Muscle layer of duodenum (tissue), 2 donors: ENCODE data around the gene FMR1NB.

ENCODE experiments used
- H3K27ac ChIP-seq: one replicate; pipeline ENCODE4 v1.7.0; 2013; ENCODE audit warnings: mild to moderate bottlenecking, low read length
- H3K27me3 ChIP-seq: one replicate; pipeline ENCODE4 v1.7.0; 2013; ENCODE audit warnings: low read depth, mild to moderate bottlenecking, control low read depth, low read length
- H3K36me3 ChIP-seq, 2 donors: one replicate each; pipeline ENCODE4 v1.7.0; 2013; ENCODE audit warnings: low read length in 2 of 2, control low read depth in 1 of 2, mild to moderate bottlenecking in 1 of 2; ENCODE audit not compliant: insufficient read depth in 2 of 2, control insufficient read depth in 1 of 2
- H3K4me1 ChIP-seq, 2 donors: one replicate each; pipeline ENCODE4 v1.7.0; 2013; ENCODE audit warnings: low read length in 2 of 2, mild to moderate bottlenecking in 2 of 2, control low read depth in 1 of 2, moderate library complexity in 1 of 2; ENCODE audit not compliant: insufficient read depth in 2 of 2, control insufficient read depth in 1 of 2
- H3K4me3 ChIP-seq, 2 donors: one replicate each; pipeline ENCODE4 v1.7.0; 2013; ENCODE audit warnings: low read length in 2 of 2, low read depth in 1 of 2, mild to moderate bottlenecking in 1 of 2
- H3K9me3 ChIP-seq, 2 donors: one replicate each; pipeline ENCODE4 v1.7.0; 2013; ENCODE audit warnings: low read length in 2 of 2, control low read depth in 1 of 2, mild to moderate bottlenecking in 1 of 2; ENCODE audit not compliant: control insufficient read depth in 1 of 2
- donor health status: healthy.

FMR1NB gene

GRCh38 chrX:147981038-147981752, at the start of gene FMR1NB:
Gene FMR1NB, plus strand, starts transcription at chrX:147981337. Its CDS starts 66 bp downstream, at chrX:147981403.
- Histone ChIP-seq H3K4me1 (no peaks in the 10 kb centered on the region), H3K9me3 (no peaks in the 10 kb centered on the region), H3K27ac (no peak within 1 kb of the TSS), H3K36me3 (no peaks in the 10 kb centered on the region), H3K4me3 (no peak within 1 kb of the TSS), H3K27me3 (no peaks in the 10 kb centered on the region)

- H3K4me3 ChIP-seq, result no peak overlapping the region
- H3K27ac ChIP-seq, result no peak overlapping the region
- peaks cover 0 to 22% of the 10 kb centered on the region in 2 donors for H3K36me3 ChIP-seq
Measured at GRCh38 chrX:147933815-147934214, 47.3 kb upstream of the FMR1NB start.

DNA sequence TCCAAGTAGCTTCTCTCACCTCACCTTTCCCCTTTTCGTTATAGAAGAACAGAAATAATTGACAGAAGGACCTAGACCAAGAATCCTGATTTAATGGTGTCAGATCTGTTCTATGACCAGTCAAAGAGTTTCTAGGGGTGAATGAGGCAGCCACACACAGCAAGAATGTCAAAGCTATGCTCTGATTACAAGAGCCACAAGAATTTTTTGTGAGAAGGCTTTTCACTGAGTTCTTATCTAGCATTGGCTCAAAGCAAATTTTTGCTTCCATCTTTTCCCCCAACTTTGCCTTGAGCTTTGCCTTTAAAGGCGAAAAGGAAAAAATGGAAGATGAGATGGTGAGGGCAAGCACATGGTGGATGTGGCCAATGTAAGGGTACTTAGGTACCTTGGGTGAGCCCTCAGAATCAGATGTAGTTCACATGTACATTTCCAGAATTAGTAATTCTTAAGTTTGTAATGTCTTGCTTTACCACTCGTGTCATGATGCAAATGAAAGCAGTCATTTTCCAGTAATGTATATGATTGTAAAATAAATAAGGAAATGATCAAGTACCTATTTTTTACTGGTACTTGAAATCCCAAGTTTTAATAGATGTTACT, 45.9 kb upstream of the FMR1NB start:
- H3K27ac ChIP-seq, result no peak overlapping the region
- no peaks in the 10 kb centered on the region for H3K27me3 ChIP-seq
- peaks cover 0 to 19% of the 10 kb centered on the region in 2 donors for H3K36me3 ChIP-seq
- H3K9me3 ChIP-seq, result no peaks in the 10 kb centered on the region
- H3K4me3 ChIP-seq, result no peak overlapping the region
- H3K4me1 ChIP-seq, result no peaks in the 10 kb centered on the region

More at GRCh38 chrX:147933815-147934214, 47.3 kb upstream of the FMR1NB start:
- H3K9me3 ChIP-seq, result no peaks in the 10 kb centered on the region
- no peaks in the 10 kb centered on the region for H3K4me1 ChIP-seq
- no peaks in the 10 kb centered on the region for H3K27me3 ChIP-seq

GRCh38 chrX:147945286-147945685, 35.9 kb upstream of the FMR1NB start:
- H3K27me3 ChIP-seq, result no peaks in the 10 kb centered on the region
- no peak overlapping the region for H3K4me3 ChIP-seq
- peaks cover 29% of the 10 kb centered on the region in 2 donors for H3K36me3 ChIP-seq
- H3K27ac ChIP-seq, result no peak overlapping the region
- no peaks in the 10 kb centered on the region for H3K4me1 ChIP-seq
- no peaks in the 10 kb centered on the region for H3K9me3 ChIP-seq

GRCh38 chrX:147948531-147948930, 32.6 kb upstream of the FMR1NB start:
- H3K4me1 ChIP-seq, result no peaks in the 10 kb centered on the region
- H3K27ac ChIP-seq, result no peak overlapping the region
- no peaks in the 10 kb centered on the region for H3K9me3 ChIP-seq
- H3K36me3 ChIP-seq, result peaks cover 18 to 24% of the 10 kb centered on the region in 2 donors
- H3K27me3 ChIP-seq, result no peaks in the 10 kb centered on the region
- no peak overlapping the region for H3K4me3 ChIP-seq

DNA sequence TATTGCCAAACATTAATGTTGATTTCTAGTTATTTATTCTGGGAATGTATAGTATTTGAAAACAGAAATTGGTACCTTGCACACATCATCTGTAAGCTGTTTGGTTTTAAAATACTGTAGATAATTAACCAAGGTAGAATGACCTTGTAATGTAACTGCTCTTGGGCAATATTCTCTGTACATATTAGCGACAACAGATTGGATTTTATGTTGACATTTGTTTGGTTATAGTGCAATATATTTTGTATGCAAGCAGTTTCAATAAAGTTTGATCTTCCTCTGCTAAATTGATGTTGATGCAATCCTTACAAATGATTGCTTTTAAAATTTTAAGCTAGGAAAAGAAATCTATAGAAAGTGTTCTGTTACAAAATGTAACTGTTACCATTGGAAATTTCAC, 30.8 kb upstream of the FMR1NB start:
- Histone ChIP-seq H3K36me3 (peaks cover 5 to 12% of the 10 kb centered on the region in 2 donors), H3K4me3 (no peak overlapping the region), H3K27ac (no peak overlapping the region), H3K27me3 (no peaks in the 10 kb centered on the region), H3K9me3 (no peaks in the 10 kb centered on the region), H3K4me1 (no peaks in the 10 kb centered on the region)

- Histone ChIP-seq H3K27me3 (no peaks in the 10 kb centered on the region), H3K4me3 (no peak overlapping the region), H3K4me1 (no peaks in the 10 kb centered on the region), H3K27ac (no peak overlapping the region), H3K9me3 (no peaks in the 10 kb centered on the region), H3K36me3 (no peaks in the 10 kb centered on the region)
Measured at GRCh38 chrX:147953976-147954375, 27.2 kb upstream of the FMR1NB start.

DNA sequence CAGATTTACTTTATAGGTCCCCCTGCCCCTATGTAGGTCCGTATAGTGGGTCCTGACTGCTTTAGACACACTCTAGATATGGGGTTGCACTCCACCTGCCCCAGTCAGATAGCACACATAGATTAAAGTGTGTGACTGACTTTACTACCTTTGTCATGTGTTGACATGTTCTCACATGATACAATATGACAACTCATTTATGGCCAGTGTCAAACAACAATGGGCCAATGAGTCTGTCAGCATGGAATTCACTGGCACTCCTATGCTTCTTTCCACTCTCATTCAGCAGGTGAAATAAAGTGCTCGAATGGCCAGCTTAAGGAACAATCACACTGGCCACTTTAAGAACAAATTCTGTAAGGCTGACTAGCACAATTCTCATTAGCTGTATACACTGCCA, 23.8 kb upstream of the FMR1NB start:
- Histone ChIP-seq H3K4me1 (no peaks in the 10 kb centered on the region), H3K27ac (no peak overlapping the region), H3K4me3 (no peak overlapping the region), H3K36me3 (no peaks in the 10 kb centered on the region), H3K27me3 (no peaks in the 10 kb centered on the region), H3K9me3 (no peaks in the 10 kb centered on the region)

DNA sequence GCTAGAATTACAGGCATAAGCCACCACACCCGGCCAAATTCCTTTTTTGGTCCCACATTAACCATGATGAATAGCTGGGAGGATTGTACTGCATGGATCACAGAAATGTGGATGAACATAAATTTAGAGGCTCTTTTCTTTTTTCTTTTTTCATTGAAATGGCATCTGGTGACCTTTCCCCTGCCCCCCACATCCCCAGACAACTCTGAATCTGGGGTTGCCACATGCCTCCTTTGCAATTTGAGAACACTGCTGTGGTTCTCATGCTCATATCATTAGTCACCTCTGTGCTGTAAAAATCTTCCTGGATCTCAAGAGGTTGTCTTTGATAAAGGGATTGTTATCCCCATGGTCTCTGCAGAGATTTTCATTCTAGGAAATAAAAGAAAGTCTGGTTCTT, 22.8 kb upstream of the FMR1NB start:
- H3K27ac ChIP-seq, result no peak overlapping the region
- H3K9me3 ChIP-seq, result no peaks in the 10 kb centered on the region
- no peaks in the 10 kb centered on the region for H3K27me3 ChIP-seq
- H3K4me1 ChIP-seq, result no peaks in the 10 kb centered on the region
- no peak overlapping the region for H3K4me3 ChIP-seq
- H3K36me3 ChIP-seq, result no peaks in the 10 kb centered on the region

- Histone ChIP-seq H3K36me3 (no peaks in the 10 kb centered on the region), H3K4me1 (no peaks in the 10 kb centered on the region), H3K27ac (no peak overlapping the region), H3K4me3 (no peak overlapping the region), H3K9me3 (no peaks in the 10 kb centered on the region), H3K27me3 (no peaks in the 10 kb centered on the region)
Measured at GRCh38 chrX:147960722-147961121, 20.4 kb upstream of the FMR1NB start.

- Histone ChIP-seq H3K27me3 (no peaks in the 10 kb centered on the region), H3K36me3 (no peaks in the 10 kb centered on the region), H3K4me1 (no peaks in the 10 kb centered on the region), H3K9me3 (no peaks in the 10 kb centered on the region), H3K4me3 (no peak overlapping the region), H3K27ac (no peak overlapping the region)
Measured at GRCh38 chrX:147962476-147962875, 18.7 kb upstream of the FMR1NB start.

GRCh38 chrX:147978931-147979330, 2.2 kb upstream of the FMR1NB start:
- Histone ChIP-seq H3K27ac (no peak overlapping the region), H3K9me3 (no peaks in the 10 kb centered on the region), H3K4me3 (no peak overlapping the region)

More at GRCh38 chrX:147978931-147979330, 2.2 kb upstream of the FMR1NB start:
- Histone ChIP-seq H3K36me3 (no peaks in the 10 kb centered on the region), H3K4me1 (no peaks in the 10 kb centered on the region), H3K27me3 (no peaks in the 10 kb centered on the region)
